NT2/D1 (cell line): ENCODE data around the gene IDH3A.

Experiments
- DNase-seq: peaks from one replicate; pipeline ENCODE4 v3.0.0-alpha.2; 2011; ENCODE audit warnings: low read depth, low spot score
- H3K27me3 ChIP-seq: 2 replicates; pipeline ENCODE4 v1.6.0; 2011; ENCODE audit warnings: mild to moderate bottlenecking; ENCODE audit not compliant: insufficient read length, insufficient read depth
- H3K36me3 ChIP-seq: 2 replicates; pipeline ENCODE4 v1.6.1; 2011; ENCODE audit warnings: mild to moderate bottlenecking, low read length, mixed read lengths; ENCODE audit not compliant: insufficient read depth, insufficient read length
- H3K4me1 ChIP-seq: 2 replicates; pipeline ENCODE4 v1.5.1; 2011; ENCODE audit not compliant: insufficient read depth, insufficient read length
- H3K4me3 ChIP-seq: 2 replicates; pipeline ENCODE4 v1.5.1; 2011; ENCODE audit warnings: low read depth; ENCODE audit not compliant: insufficient read length
- H3K9ac ChIP-seq: 2 replicates; pipeline ENCODE4 v1.6.0; 2011; ENCODE audit warnings: low read depth; ENCODE audit not compliant: insufficient read length
- H3K9me3 ChIP-seq: 2 replicates; pipeline ENCODE4 v1.5.1; 2011; ENCODE audit warnings: mild to moderate bottlenecking, low read length; ENCODE audit not compliant: insufficient read depth
- SUZ12 ChIP-seq: IDR thresholded peaks from 2 replicates; pipeline ENCODE4 v1.6.1; 2011; ENCODE audit not compliant: insufficient read length, insufficient read depth; ENCODE audit errors: extremely low read depth
- YY1 ChIP-seq: IDR thresholded peaks from 2 replicates; pipeline ENCODE4 v1.6.1; 2011; ENCODE audit not compliant: insufficient read length, insufficient read depth
- ZNF274 ChIP-seq: IDR thresholded peaks from 2 replicates; pipeline ENCODE4 v1.6.1; 2011; ENCODE audit warnings: mild to moderate bottlenecking, low read depth, low read length

IDH3A gene

DNA sequence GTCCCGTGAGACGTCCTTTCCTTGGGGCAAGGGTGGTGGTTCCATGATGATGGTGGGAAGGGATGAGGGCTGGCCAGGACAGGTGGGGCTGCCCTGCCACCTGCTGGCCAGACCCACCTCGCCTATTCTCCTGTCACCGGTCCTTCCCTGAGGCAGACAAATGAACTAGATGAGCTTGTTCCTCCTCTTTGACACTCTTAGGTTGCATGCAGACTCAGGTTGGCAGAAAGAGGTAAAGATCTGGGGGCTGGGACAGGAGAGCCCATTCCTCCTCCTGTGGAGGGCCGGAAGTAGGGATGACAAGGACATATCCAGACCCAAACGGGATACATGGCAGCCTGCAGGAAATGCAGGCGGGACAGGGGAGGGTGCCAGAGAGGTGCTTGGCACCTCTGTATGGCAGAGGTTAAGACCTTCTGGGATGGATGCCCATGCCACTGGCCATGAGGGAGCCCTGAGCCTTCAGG, 46.6 kb downstream of the IDH3A start:
- DNase-seq = no peak
- Histone ChIP-seq H3K27me3 (no peaks in the 10 kb centered on the region), H3K9me3 (no peaks in the 10 kb centered on the region), H3K36me3 (no peaks in the 10 kb centered on the region), H3K9ac (no peak overlapping the region), H3K4me1 (no peaks in the 10 kb centered on the region), H3K4me3 (no peak overlapping the region)
- TF ChIP-seq ZNF274 (no peak), SUZ12 (no peak), YY1 (no peak)

DNA sequence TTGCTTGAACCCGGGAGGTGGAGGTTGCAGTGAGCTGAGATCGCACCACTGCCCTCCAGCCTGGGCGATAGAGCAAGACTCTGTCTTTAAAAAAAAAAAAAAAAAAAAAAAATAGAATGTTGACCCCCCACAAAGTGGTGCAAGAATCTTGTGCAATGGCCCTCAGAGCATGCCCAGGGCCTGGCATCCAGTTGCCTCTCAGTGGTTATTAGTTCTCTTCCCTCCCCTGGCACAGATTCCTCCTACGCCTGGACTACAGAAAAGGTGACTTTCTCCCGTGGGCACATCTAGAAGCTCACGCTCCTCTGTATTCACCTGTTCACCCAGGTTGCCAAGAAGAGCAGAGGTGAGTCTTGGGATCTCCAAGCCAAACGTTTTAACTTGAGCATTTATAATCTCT, 48.5 kb downstream of the IDH3A start:
- TF ChIP-seq YY1 (no peak), ZNF274 (no peak), SUZ12 (no peak)
- no peaks in the 10 kb centered on the region for H3K27me3 ChIP-seq
- no peaks in the 10 kb centered on the region for H3K9me3 ChIP-seq
- no peak for DNase-seq
- no peak overlapping the region for H3K9ac ChIP-seq
- H3K36me3 ChIP-seq = no peaks in the 10 kb centered on the region
- no peak overlapping the region for H3K4me3 ChIP-seq
- no peaks in the 10 kb centered on the region for H3K4me1 ChIP-seq

DNA sequence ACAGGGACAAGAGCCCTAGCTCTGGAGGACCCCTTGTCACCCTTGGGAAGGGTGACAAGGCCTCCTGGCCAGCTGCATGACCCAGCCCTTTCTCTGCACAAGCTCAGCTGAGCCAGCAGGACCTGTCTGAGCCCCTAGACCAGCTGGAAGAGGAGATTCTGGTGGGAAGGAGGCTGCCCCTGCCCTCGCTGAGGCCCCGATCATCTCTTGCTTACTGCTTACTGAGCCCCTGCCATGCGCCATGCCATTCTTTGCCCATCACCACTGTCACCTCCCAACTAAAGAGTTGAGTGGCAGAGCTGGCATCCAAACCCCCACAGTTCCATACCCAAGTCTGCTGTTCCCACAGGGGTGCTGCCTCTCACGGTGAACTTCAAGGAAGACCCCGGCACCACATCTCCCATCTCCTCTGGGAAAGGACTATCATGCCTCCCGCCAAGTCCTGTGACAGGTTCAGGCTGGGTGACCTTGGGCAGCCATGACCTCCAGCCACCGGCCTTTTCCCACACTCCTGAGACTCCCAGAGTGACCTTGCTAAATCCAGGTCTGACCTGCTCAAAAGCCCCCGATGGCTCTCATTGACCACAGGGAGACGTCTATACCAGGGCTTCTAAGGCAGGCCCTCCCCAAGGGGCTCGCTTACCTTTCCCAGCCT, 51.2 kb downstream of the IDH3A start:
- Histone ChIP-seq H3K9me3 (no peaks in the 10 kb centered on the region), H3K4me1 (no peaks in the 10 kb centered on the region), H3K36me3 (no peaks in the 10 kb centered on the region), H3K4me3 (no peak overlapping the region), H3K27me3 (no peaks in the 10 kb centered on the region), H3K9ac (no peak overlapping the region)
- no peak for TF ChIP-seq ZNF274
- no peak for TF ChIP-seq SUZ12
- TF ChIP-seq YY1 = no peak
- no peak for DNase-seq

DNA sequence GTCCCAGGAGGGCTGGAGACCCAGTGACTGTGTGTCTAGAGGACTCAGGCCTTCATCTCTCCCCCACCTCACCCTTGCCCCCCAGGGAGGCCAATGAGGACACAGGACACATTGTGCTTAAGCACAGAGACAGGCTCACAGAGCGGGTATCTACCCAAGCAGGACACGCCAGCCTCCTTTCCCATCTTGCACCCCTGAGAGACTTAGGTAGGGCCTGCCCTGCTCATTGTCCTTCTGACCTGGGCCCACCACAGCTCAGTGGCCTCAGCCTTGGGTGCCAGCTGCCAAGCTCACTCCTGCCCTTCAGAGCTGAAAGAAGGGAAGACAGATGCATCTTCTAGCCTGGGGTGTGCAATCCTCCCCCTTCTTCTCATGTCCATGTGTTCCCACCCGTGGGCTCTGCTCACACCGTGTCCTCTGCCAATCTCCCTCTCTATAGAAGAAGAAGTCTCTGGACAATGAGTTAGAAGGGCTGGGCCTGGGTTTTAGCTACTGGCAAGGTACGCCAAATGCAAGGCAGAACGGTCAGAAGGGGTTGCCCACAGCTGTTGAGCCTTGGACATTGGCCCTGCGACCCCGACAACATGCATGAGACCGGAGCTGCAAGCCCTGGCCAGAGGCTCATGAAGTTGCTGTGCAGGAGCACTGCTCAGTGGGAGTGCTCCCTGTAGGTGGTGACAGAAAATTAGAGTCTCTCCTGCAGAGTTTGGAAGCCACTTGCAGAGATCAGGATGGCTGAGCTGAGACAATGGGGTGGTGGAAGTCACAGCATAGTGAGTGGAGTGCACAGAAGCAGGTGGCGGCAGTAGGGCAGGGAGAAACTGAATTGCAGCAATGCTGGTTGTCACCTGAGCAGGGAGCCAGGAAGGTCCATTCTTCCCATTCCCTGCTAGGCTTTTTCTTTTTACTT, 52.4 kb downstream of the IDH3A start:
- Histone ChIP-seq H3K4me3 (no peak overlapping the region), H3K27me3 (no peaks in the 10 kb centered on the region), H3K36me3 (no peaks in the 10 kb centered on the region), H3K9me3 (no peaks in the 10 kb centered on the region), H3K9ac (no peak overlapping the region), H3K4me1 (peaks cover 8% of the 10 kb centered on the region)
- DNase-seq = no peak
- TF ChIP-seq SUZ12 (no peak), YY1 (no peak), ZNF274 (no peak)

DNA sequence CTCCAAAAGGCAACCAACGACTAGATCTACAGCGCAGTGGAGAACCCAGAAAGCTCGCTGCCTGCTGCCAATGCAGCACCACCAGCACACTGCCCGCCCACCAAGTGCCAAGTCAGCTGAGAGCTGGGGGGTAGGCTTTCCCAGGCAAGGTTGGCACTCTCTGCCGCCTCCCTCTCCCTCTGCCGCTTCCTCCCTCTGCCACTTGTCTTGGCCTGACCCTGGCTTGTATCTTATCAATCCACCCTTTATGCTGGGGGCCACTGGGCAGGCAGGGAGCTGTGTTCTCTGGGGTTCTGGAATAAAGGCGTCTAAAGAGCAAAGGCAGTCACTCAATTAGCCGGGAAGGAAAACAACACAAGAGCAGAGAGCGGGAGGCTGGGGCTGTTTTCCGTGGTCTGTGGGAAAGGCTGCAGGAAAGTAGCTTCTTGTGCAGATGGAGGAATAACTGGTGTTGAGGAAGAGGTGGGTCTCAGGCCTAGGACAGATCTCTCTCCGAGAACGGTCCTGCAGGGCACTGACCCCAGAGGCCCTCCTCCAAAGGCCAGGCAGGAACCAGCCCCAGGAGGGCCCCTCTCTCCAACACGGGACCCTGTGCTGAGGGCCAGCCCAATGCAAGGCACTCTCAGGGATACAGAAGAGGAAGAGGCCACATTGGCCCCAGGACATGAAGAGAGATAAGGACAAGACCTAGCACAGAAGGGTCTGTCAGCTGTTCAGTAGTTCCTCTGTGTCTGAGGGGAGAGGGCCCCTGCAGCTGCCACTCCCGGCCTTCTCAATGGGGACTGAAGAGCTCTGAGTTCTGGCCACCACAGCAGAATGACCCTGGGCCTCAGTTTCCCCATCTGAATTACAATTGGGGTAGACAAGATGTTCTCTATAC, 54.4 kb downstream of the IDH3A start:
- Histone ChIP-seq H3K9me3 (no peaks in the 10 kb centered on the region), H3K27me3 (no peaks in the 10 kb centered on the region), H3K36me3 (no peaks in the 10 kb centered on the region), H3K4me3 (no peak overlapping the region), H3K4me1 (peaks cover 17% of the 10 kb centered on the region), H3K9ac (no peak overlapping the region)
- DNase-seq = no peak
- TF ChIP-seq ZNF274 = no peak
- TF ChIP-seq SUZ12 = no peak
- no peak for TF ChIP-seq YY1

DNA sequence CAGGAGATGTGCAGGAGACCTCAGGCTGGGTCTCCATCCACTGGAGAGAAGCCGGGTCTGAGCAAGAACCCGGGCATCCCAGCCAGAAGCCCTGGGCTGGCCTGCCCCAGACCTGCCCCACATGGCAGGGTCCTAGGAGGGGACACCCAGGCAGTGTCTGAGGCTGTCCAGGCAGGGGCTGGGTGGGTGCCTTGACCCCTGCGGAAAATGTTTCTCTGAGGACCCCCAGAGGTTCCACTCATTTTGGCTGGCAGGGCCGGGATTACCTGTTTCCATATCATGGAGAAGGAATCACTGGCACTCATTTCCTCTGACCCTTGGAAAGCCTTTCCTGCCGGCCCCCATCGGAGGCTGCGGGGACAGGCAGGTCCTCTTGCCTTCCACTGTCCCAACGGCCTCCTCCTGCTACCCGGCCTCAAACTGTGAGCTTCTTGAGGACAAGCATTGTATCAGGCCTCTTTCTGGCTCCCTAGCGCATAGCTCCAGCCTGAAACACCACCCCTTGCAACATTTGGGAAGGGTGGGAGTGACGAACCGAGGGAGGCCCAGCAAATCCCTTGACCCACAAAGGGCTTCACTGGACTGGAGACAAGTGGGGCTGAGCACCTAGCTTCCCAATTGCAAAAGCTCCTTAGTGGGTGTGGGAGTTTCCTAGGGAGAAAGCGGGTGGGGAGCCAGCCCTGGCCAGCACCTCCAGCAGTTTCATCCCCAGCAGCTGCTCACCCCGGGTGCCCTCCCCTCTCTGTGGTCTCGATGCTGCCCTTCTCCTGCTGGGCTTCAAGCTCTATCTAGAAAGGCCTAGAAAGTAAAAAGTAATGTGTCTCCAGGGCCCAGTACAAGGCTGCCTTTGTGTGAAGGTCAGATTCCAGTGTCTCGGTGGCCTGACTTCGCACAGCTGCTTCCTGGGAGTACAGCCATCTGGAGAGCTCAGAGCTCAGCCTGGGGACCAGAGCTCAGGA, 55.5 kb downstream of the IDH3A start:
- Histone ChIP-seq H3K4me3 (no peak overlapping the region), H3K9ac (no peak overlapping the region), H3K4me1 (peaks cover 18% of the 10 kb centered on the region), H3K27me3 (no peaks in the 10 kb centered on the region), H3K9me3 (no peaks in the 10 kb centered on the region), H3K36me3 (no peaks in the 10 kb centered on the region)
- no peak for DNase-seq
- TF ChIP-seq ZNF274 (no peak), YY1 (no peak), SUZ12 (no peak)
